HepG2 (cell line): ENCODE measurements around the gene SIK2.
A peak's percentile ranks its signal among the peaks of the same experiment; 100 is the strongest.

Experiments used
- EZH2 ChIP-seq: conservative IDR thresholded peaks from 2 replicates; pipeline ENCODE4 v1.6.1; 2012; ENCODE audit warnings: mild to moderate bottlenecking, low read depth, low read length, moderate library complexity
- GATAD2A ChIP-seq: IDR thresholded peaks from 2 replicates; pipeline ENCODE4 v1.6.1; 2016
- HNF4G ChIP-seq, 2 experiments: sonication (generic) in 1 of 2; formaldehyde crosslinking in 1 of 2; IDR thresholded peaks; 2 replicates each; pipeline versions ENCODE4 v1.4.0 to v1.6.1; 2011 to 2020; ENCODE audit warnings: borderline replicate concordance in 2 of 2, low read depth in 2 of 2, mild to moderate bottlenecking in 2 of 2, low read length in 1 of 2, missing genetic modification reagents in 1 of 2, moderate library complexity in 1 of 2
- KMT2B ChIP-seq: IDR thresholded peaks from 2 replicates; pipeline ENCODE4 v1.6.1; 2016; ENCODE audit warnings: missing genetic modification reagents, missing compliant biosample characterization
- NFYC ChIP-seq: IDR thresholded peaks from 2 replicates; pipeline ENCODE4 v1.6.1; 2016; ENCODE audit warnings: missing genetic modification reagents, missing compliant biosample characterization
- RELA ChIP-seq: sonication (generic); formaldehyde crosslinking; IDR thresholded peaks from 2 replicates; pipeline ENCODE4 v1.4.0; 2020; ENCODE audit warnings: missing genetic modification reagents
- TOPORS ChIP-seq: sonication (generic); formaldehyde crosslinking; IDR thresholded peaks from 2 replicates; pipeline ENCODE4 v1.8.0; 2023; ENCODE audit warnings: mild to moderate bottlenecking, missing genetic modification reagents
- ZBTB20 ChIP-seq: sonication (generic); formaldehyde crosslinking; IDR thresholded peaks from 2 replicates; pipeline ENCODE4 v1.8.1; 2023; ENCODE audit warnings: missing genetic modification reagents, low read depth, mild to moderate bottlenecking, borderline replicate concordance
- ZFX ChIP-seq: sonication (generic); formaldehyde crosslinking; IDR thresholded peaks from 2 replicates; pipeline ENCODE4 v1.4.0; 2020; ENCODE audit warnings: mild to moderate bottlenecking, low read depth, missing genetic modification reagents, moderate library complexity
- ZKSCAN1 ChIP-seq: fragments of 150-350 bp; IDR thresholded peaks from 2 replicates; pipeline ENCODE4 v1.6.1; 2014; ENCODE audit warnings: low read length
- ZNF773 ChIP-seq: sonication (generic); formaldehyde crosslinking; IDR thresholded peaks from 2 replicates; pipeline ENCODE4 v1.4.0; 2020; ENCODE audit warnings: missing genetic modification reagents, borderline replicate concordance
- TF ChIP-seq, protein P1 (sequence below): sonication (generic); formaldehyde crosslinking; IDR thresholded peaks from 2 replicates; pipeline ENCODE4 v1.9.0; 2022; ENCODE audit warnings: missing genetic modification reagents, mild to moderate bottlenecking, borderline replicate concordance
- TF ChIP-seq, protein P2 (sequence below): sonication (generic); formaldehyde crosslinking; IDR thresholded peaks from 2 replicates; pipeline ENCODE4 v1.4.0; 2020; ENCODE audit warnings: low read depth, mild to moderate bottlenecking, missing genetic modification reagents

DNA sequence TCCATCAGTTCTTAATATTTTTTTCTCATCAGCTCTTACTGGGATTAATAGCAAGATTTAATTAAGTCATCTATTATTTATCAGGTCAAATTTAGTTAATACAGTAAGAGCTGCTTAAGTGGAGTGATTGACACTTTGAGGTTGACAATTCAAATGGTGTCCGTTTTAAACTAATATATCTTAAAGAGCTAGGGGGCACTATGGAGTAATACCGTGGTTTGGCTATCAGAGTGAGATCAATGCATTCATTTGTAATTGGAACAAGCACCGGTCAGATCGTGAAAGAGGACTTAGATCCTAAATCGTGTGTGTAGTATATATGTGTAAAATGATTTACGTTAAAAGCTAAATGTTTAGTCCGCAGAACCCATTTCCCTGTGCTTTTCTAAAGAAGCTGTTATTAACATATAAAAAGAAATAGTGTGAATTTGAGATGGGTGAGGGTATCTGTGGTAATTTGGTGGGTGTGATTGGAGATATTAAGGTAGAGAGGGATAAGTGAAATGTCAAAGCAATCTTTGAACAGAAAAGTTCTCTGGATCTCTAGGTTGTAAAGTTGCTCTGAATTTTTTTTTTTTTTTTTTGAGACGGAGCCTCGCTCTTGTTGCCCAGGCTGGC lies 2.3 kb downstream of the SIK2 start:
- no peak for TF ChIP-seq ZNF773
- no peak for TF ChIP-seq ZFX
- no peak for TF ChIP-seq ZKSCAN1
- TF ChIP-seq NFYC: no peak
- TF ChIP-seq TOPORS (CRISPR knock-in tag): no peak
- TF ChIP-seq, protein P1, sequence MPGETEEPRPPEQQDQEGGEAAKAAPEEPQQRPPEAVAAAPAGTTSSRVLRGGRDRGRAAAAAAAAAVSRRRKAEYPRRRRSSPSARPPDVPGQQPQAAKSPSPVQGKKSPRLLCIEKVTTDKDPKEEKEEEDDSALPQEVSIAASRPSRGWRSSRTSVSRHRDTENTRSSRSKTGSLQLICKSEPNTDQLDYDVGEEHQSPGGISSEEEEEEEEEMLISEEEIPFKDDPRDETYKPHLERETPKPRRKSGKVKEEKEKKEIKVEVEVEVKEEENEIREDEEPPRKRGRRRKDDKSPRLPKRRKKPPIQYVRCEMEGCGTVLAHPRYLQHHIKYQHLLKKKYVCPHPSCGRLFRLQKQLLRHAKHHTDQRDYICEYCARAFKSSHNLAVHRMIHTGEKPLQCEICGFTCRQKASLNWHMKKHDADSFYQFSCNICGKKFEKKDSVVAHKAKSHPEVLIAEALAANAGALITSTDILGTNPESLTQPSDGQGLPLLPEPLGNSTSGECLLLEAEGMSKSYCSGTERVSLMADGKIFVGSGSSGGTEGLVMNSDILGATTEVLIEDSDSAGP: no peak
- TF ChIP-seq EZH2: no peak
- no peak for TF ChIP-seq KMT2B (CRISPR knock-in tag)
- TF ChIP-seq, protein P2, sequence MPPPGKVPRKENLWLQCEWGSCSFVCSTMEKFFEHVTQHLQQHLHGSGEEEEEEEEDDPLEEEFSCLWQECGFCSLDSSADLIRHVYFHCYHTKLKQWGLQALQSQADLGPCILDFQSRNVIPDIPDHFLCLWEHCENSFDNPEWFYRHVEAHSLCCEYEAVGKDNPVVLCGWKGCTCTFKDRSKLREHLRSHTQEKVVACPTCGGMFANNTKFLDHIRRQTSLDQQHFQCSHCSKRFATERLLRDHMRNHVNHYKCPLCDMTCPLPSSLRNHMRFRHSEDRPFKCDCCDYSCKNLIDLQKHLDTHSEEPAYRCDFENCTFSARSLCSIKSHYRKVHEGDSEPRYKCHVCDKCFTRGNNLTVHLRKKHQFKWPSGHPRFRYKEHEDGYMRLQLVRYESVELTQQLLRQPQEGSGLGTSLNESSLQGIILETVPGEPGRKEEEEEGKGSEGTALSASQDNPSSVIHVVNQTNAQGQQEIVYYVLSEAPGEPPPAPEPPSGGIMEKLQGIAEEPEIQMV (CRISPR knock-in tag): no peak
- no peak for TF ChIP-seq ZBTB20 (CRISPR knock-in tag)
- no peak for TF ChIP-seq HNF4G (IDR thresholded peaks at IDR 0.05; ENCODE audit: borderline replicate concordance, low read depth, low read length)
- TF ChIP-seq HNF4G (CRISPR knock-in tag; IDR thresholded peaks at IDR 0.05; ENCODE audit: borderline replicate concordance, low read depth): no peak
- TF ChIP-seq GATAD2A (CRISPR knock-in tag): peak; percentile 30; the same call in 1 of the 2 replicates
- TF ChIP-seq RELA: no peak
